Suprapubic skin (tissue), 4 donors: Measurements from ENCODE around the gene TMEM63A. TPM values are rescaled to one million over a fixed set of nuclear protein-coding genes. Genes with fewer than 3 reads are reported as not detected.

Source experiments
- DNase-seq, 2 donors: peaks; one replicate each; pipeline ENCODE4 v3.0.0-alpha.2; 2019; ENCODE audit warnings: low spot score in 2 of 2
- H3K27ac ChIP-seq: fragments of 200-600 bp; sonication (generic); one replicate; pipeline ENCODE4 v1.5.1; 2019
- H3K27me3 ChIP-seq: fragments of 200-600 bp; sonication (generic); one replicate; pipeline ENCODE4 v1.5.1; 2019
- H3K36me3 ChIP-seq: fragments of 200-600 bp; sonication (generic); one replicate; pipeline ENCODE4 v1.5.1; 2019
- H3K4me1 ChIP-seq: fragments of 200-600 bp; sonication (generic); one replicate; pipeline ENCODE4 v1.5.1; 2019
- H3K4me3 ChIP-seq: fragments of 200-600 bp; sonication (generic); one replicate; pipeline ENCODE4 v1.5.1; 2019; ENCODE audit warnings: mild to moderate bottlenecking
- H3K9me3 ChIP-seq: fragments of 200-600 bp; sonication (generic); one replicate; pipeline ENCODE4 v1.5.1; 2019
- CTCF ChIP-seq, 2 donors: fragments of 200-600 bp in 1 of 2; fragments of 450-650 bp in 1 of 2; sonication (generic) in 1 of 2; IDR thresholded peaks; one replicate each; pipeline ENCODE4 v1.5.1; 2016 to 2019; ENCODE audit warnings: antibody characterized with exemption in 2 of 2, mild to moderate bottlenecking in 1 of 2, moderate library complexity in 1 of 2
- EP300 ChIP-seq: sonication (generic); formaldehyde crosslinking; IDR thresholded peaks from one replicate; pipeline ENCODE4 v1.6.1; 2017; ENCODE audit warnings: antibody characterized with exemption
- POLR2A ChIP-seq, 2 donors: fragments of 450-650 bp; IDR thresholded peaks; one replicate each; pipeline ENCODE4 v1.6.1; 2017; ENCODE audit warnings: antibody characterized with exemption in 2 of 2, mild to moderate bottlenecking in 2 of 2, moderate library complexity in 2 of 2
- POLR2AphosphoS5 ChIP-seq, 3 donors: sonication (generic); formaldehyde crosslinking; IDR thresholded peaks; one replicate each; pipeline ENCODE4 v1.6.1; 2017; ENCODE audit warnings: antibody characterized with exemption in 3 of 3
- WGBS: methylation state at CpG from one replicate; pipeline ENCODE4 v1.1.5; 2018; 5-methylcytosine and 5-hydroxymethylcytosine counted together
- total RNA-seq, 4 donors: library from RNA; depleted of rRNA; stranded (reverse); fragments of >200 nt; gene quantifications; one replicate each; pipeline ENCODE4 v1.1.0, GENCODE V29; 2016

Gene TMEM63A
- total RNA-seq, 4 donors from 2014 or later = 32.6 to 162 (median 48.9) TPM

GRCh38 chr1:225896937-225897549 is 14.9 kb upstream of the TMEM63A start:
- H3K4me3 ChIP-seq = no peak overlapping the region
- WGBS = 50% methylated on average over 7 of the region's 7 CpGs
- H3K27ac ChIP-seq = no peak overlapping the region
- TF ChIP-seq CTCF (IDR thresholded peaks at IDR 0.05) = no peak
- no peak for TF ChIP-seq POLR2A (IDR thresholded peaks at IDR 0.05)
- TF ChIP-seq POLR2AphosphoS5 (IDR thresholded peaks at IDR 0.05) = no peak
- TF ChIP-seq EP300 = no peak
- H3K27me3 ChIP-seq = no peaks in the 10 kb centered on the region
- H3K36me3 ChIP-seq = no peaks in the 10 kb centered on the region
- peaks cover 10% of the 10 kb centered on the region for H3K4me1 ChIP-seq
- DNase-seq = no peak
- no peaks in the 10 kb centered on the region for H3K9me3 ChIP-seq

GRCh38 chr1:225896494-225896893 is 14.3 kb upstream of the TMEM63A start:
- H3K4me1 ChIP-seq = peaks cover 10% of the 10 kb centered on the region
- no peak for DNase-seq
- TF ChIP-seq POLR2A (IDR thresholded peaks at IDR 0.05) (no peak), CTCF (IDR thresholded peaks at IDR 0.05) (no peak), POLR2AphosphoS5 (IDR thresholded peaks at IDR 0.05) (no peak), EP300 (no peak)
- H3K9me3 ChIP-seq = no peaks in the 10 kb centered on the region
- 71% methylated on average over 5 of the region's 5 CpGs for WGBS
- H3K36me3 ChIP-seq = no peaks in the 10 kb centered on the region
- no peak overlapping the region for H3K4me3 ChIP-seq
- H3K27ac ChIP-seq = no peak overlapping the region
- no peaks in the 10 kb centered on the region for H3K27me3 ChIP-seq

GRCh38 chr1:225892307-225892706 is 10.1 kb upstream of the TMEM63A start:
- WGBS = 82% methylated on average over 6 of the region's 6 CpGs

GRCh38 chr1:225891229-225891972 is 9.2 kb upstream of the TMEM63A start:
- H3K36me3 ChIP-seq = no peaks in the 10 kb centered on the region
- TF ChIP-seq POLR2AphosphoS5 (IDR thresholded peaks at IDR 0.05) (no peak), POLR2A (IDR thresholded peaks at IDR 0.05) (no peak), EP300 (no peak), CTCF (IDR thresholded peaks at IDR 0.05) (no peak)
- H3K27ac ChIP-seq = peak overlapping the region; percentile 28
- H3K4me1 ChIP-seq = no peaks in the 10 kb centered on the region
- no peaks in the 10 kb centered on the region for H3K27me3 ChIP-seq
- no peaks in the 10 kb centered on the region for H3K9me3 ChIP-seq
- 77% methylated on average over 14 of the region's 14 CpGs for WGBS
- no peak for DNase-seq
- no peak overlapping the region for H3K4me3 ChIP-seq

More at GRCh38 chr1:225892307-225892706, 10.1 kb upstream of the TMEM63A start:
- DNase-seq = no peak
- no peak for TF ChIP-seq CTCF (IDR thresholded peaks at IDR 0.05)
- no peak for TF ChIP-seq POLR2AphosphoS5 (IDR thresholded peaks at IDR 0.05)
- TF ChIP-seq POLR2A (IDR thresholded peaks at IDR 0.05) = no peak
- TF ChIP-seq EP300 = no peak
- Histone ChIP-seq H3K9me3 (no peaks in the 10 kb centered on the region), H3K36me3 (no peaks in the 10 kb centered on the region), H3K27ac (no peak overlapping the region), H3K4me3 (no peak overlapping the region), H3K27me3 (no peaks in the 10 kb centered on the region), H3K4me1 (peaks cover 7% of the 10 kb centered on the region)
